ENCODE results near the gene GAB4.

Gene GAB4

DNA sequence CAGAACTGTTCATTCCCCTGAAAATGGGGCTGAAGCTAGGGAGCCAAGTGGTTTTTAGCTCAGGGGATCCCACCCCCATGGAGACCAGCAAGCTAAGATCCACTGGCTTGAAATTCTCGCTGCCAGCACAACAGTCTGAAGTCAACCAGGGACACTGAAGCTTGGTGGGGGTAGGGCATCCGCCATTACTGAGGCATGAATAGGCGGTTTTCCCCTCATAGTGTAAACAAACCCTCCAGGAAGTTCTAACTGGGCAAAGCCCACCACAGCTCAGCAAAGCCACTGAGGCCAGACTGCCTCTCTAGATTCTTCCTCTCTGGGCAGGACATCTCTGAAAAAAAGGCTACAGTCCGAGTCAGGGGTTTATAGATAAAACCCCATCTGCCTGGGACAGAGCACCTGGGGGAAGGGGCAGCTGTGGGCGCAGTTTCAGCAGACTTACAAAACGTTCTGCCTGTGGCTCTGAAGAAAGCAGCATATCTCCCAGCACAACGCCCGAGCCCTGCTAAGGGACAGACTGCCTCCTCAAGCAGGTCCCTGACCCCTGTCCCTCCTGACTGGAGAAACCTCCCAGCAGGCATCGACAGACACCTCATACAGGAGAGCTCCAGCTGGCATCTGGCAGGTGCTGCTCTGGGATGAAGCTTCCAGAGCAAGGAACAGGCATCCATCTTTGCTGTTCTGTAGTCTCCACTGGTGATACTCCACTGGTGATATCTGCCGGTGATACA, 32.7 kb downstream of the GAB4 start:
- no peak for DNase-seq

DNA sequence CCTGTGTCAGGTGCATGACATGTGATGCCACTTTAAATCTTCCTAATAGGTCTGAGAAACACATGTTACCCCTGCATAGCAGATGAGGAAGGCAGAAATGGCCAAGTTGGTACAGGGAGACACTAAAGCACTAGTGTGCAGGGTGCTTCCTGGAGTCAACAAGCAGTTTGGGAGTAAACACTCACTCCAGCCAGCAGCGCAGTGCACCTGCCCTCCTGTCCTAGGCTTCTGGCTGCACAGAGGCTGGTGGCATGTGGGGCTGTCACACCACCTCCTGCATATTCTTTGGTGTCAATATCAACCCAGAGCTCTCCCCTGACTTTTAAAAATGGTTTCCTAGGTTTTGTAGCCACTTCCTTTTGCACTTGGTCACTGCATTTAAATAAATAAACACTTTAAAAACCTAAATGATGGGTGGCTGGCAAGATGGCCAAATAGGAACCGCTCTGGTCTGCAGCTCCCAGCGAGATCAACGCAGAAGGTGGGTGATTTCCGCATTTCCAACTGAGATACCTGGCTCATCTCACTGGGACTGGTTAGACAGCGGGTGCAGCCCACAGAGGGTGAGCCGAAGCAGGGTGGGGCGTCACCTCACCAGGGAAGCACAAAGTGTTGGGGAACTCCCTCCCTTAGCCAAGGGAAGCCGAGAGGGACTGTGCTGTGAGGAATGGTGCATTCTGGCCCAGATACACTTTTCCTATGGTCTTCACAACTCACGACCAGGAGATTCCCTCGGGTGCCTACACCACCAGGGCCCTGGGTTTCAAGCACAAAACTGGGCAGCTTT, 33.5 kb downstream of the GAB4 start:
- DNase-seq: no peak

DNA sequence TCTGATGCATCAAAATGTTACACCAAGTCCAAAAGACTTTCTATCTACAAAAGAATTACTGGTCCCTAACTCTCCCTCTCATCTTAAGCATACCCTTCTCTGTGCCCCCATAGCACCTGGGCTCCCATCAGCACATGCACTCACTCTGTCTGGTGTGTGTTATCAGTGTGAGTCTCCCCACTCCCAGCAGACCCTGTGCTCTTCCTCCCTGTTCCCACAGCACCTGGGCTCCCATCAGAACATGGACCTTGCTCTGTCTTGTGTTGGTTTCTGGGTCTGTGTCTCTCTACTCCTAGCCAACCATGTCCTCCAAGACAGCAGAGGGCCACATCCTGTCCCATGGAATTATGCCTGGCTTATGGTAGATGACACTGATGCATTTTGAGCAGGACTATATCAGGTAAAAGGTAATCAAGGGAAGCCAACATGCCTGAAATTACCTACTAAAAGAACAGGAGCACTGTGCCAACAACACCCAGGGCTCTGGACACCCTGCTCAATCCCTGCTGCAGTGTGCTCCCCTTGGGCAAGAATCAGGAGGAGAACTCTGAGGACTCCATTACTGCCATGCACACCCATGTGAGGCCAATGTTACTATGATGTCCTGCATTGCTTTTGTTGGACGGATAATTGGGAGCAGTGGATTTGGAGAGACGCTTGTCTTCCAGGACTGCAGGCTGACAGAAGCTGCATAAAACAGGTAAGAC, 34.3 kb downstream of the GAB4 start:
- no peak for DNase-seq

DNA sequence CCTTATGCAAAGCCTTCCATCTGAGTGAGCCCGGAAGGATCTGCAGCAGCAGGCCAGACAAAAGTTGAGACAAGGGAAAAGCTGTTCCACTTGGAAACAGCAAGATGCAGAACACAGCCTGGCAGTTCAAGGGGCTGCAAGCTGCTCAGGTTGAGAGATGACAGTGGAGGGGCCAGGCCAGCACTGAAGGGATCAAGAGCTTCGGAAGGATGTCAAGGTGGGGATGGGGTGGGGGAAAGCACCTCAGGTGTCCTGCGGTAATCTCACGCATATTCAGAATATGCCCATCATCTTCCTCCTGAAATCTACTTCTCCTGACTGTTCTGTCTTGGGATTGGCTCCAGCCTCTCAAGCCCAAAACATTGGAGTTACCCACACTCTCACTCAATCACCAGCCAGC, 35.7 kb downstream of the GAB4 start:
- no peak for DNase-seq

DNA sequence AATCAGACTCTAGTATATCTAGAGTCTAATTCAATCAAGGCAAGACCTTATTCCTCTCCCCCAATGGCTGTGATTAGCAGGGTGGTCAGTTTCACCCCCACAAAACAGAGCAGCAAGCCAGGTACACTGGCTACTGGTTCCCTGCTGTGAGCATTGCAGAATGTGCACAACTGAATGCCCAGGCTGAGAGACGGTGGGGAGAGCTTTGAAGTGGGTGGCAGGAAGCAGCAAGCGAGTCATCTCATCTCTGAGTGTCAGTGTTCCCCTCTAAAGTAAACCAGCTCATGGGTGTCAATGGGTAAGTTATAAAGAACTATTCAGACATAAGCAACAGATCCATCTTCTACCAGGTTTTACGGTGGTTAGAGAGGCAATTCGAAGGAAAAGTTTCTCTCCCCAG, 37.6 kb downstream of the GAB4 start:
- no peak for DNase-seq

DNA sequence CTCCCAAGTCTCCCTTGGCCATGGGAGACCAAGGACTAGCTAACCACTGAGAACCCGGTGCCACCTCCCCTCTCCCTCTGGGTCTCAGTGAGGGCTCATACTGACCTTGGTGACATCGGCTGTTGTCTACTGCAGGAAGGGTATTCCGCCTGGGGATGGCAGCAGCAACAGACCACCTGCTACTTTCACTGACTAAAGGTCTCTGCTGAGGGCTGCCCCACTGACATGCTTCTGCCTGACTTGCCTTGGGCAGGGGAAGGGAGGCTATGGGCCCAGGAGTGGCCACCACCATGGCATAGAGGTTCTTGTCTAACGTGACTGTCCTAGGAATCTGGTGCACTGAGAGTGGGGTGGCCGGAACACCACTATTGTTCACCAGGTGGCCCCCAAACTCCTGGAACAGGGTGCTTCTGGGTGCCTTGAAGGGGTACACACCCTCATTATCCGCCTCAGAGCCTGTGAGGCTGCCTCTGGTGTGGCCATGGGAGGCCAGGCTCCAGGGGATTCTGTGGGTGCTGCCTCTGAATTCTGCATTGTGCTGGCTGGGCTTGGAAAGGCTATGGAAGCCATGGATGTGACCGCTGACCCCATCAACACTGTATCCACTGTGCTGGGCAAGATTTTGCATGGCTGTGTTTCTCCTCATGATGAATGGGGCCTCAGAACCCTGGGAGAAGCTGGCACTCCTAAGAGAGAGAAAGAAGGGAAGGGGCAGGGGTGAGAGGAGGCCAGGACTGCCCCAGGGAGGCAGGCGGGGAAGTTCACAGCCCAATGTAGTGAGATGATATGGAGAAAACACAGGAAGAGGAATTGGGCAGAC, 38.3 kb downstream of the GAB4 start:
- DNase-seq: no peak

DNA sequence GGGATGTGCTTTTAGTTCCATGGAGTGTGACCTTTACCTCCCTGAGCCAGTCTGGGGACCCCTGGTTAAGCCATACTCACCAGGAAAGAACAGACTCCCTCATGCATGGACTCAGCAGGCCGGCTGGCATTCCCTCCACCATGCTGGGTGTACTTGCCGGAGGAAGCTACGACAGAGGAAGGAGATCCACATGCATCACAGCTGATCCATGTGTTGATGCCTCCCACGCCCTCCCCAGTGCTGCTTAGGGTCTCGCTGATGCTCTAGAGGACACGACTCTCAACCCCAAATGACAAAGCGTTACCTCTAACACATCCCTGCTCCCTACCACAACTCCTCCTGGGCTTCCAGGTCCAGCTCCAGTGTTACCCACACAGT, 39.8 kb downstream of the GAB4 start:
- no peak for DNase-seq

DNA sequence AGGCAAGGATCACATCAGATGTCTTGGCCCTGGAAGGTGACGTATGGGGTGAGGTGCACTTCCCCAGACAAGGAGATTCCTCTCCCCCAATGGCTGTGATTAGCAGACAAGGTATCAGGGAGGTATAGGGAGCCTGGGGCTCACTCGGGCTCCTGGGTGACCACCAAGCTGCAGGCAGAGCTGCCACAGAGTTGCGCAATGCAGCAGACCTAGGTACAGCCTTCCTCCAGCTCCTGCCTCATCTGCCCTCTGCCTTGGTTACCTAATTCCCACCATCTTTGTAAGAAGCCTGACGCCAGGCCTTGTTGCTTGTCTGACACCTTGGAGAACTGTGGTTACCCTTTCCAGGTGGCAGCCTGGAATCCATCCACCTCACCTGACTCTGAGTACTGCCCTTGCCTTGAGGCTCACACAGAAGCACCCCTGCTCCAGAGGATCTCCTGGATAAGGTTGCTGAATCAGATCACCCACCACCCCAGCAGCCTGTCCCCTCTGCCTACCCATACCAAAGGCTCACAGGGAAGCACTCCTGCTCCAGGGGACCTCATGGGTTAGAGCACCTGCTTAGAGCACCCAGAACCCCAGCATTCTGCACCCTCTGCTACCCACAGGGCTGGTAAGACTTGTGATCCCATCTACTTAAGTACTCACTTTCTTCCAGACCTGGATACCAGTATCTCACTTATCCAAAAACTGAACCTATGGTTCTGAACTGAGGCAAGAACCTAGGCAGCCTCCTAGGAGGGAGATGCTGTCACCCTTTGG, 40.4 kb downstream of the GAB4 start:
- DNase-seq: no peak

DNA sequence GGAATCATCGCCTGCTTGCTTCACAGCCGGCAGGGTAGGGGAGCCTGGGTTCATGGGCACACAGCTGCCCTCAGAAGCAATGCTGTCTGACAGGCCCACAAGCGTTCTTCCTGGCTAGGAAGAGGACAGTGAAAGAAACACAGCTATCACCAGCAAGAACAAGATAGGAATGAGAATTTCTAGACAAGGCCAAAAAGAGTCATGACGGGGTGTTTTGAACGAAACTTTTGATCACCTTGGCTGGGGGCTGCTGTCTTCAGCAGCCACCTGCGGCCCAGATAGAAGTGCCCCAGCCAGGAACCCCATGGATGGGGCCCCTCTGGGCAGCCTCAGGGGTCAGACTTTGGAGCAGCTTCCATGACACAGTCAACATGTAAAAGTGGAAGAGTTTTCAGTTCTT, 41.8 kb downstream of the GAB4 start:
- no peak for DNase-seq

DNA sequence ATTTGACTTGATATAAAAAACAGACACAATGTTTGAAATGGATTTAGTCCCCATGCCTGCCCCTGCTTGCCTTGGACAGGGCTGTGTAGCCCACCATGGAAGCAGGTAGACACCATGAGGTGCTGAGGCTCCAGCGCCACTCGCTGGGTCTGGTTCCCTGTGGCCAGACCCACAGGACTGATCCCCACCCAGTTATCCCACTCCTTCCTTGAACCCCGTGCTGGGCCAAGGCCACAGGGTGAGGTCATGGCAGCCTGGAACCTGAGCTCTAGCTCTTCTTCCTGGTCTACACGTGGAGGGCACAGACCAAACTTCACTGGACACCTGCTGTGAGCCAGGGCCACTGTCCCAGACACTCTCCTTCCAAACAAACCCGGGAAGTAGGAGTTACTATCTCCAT, 42.5 kb downstream of the GAB4 start:
- DNase-seq: no peak

DNA sequence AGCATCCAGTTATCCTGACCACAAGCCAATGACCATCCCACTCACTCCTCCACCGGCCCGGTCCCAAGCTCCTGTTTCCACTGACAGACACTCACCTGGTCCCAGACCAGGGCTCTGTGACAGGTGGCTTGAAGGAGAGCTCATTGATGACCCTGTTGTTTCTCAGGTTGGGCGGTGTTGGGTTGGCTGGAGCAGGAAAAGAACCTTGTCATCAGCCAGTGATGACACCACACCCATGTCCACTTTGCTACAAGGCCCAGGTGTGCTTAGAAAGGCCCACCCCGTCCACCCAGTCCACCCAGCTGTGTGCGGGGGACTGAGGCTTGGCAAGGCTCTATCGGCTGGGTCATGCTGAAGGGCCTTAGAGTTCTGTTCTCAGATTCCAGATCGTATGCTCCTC, 42.9 kb downstream of the GAB4 start:
- DNase-seq: no peak

DNA sequence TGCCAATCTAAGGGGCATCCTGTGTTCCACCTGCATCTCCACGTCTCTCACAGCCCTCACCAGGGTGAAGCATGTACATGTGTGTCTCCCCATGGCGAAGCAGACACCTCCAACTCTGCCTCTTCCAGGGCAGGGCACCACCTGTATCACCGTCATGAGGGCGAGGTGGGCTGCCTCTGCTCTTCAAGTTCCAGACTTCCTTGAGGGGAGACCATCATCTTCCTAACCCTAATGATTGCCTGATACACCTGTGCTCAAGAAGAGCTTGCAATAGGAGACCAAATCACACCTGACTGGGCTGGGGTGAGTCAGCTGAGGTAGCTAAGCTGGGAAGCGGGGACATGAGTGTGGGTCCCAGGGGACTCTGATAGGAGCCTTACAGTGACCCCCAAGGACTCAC, 43.7 kb downstream of the GAB4 start:
- DNase-seq: no peak

DNA sequence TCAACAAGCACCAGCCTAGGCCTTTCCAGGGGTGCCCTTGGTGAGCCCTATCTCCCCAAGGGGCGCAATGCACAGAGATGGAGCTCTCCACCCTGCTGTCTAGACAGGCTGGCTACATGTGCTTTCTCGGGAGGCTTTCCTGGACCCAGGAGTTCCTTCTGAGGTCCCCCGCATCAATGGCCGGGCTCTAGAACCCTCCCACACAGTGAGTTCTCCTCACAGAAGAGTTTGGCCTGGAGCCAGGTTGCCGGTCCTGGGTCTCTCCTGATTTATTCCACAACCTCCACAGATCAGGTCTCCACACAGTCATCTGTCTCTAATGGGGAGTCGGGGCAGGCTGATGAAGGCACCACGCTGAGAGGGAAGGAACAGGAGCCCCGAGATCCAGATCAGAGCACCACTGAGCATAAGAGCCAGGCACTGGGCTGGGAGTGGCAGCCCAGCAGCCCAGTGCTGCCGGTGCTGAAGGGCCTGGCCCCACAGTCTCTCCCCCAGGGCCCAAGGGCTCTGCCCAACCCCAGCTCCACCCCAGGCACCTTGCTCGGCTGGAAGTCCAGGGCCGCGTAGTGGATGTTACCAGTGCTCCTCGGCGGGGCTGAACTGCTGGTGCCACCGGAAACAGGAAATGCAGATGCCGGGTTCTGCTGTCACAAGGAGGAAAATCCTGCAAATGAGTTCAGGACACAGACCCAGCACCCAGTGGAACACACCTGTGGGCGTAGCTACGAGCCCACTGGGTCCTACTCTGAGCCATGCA, 44.7 kb downstream of the GAB4 start:
- no peak for DNase-seq

DNA sequence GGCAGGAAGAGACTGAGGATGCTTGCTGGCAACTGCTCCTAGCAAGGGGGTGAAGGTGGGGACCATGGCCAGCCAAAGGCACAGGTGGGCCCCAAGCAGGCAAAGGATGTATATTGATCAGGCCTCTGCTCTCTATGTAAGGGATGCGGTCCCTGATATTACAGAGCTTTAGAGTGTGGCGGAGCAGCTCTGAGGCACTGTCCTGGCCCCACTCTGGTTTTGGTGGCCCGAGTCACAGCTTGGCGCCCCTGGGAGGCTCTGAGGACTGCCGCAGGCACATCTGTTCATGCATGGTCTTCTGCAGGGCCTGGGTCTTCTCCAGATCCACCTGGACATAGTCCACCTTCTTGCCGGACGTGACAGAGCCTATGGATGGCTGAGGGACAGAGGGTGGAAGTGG, 45.5 kb downstream of the GAB4 start:
- DNase-seq: no peak

DNA sequence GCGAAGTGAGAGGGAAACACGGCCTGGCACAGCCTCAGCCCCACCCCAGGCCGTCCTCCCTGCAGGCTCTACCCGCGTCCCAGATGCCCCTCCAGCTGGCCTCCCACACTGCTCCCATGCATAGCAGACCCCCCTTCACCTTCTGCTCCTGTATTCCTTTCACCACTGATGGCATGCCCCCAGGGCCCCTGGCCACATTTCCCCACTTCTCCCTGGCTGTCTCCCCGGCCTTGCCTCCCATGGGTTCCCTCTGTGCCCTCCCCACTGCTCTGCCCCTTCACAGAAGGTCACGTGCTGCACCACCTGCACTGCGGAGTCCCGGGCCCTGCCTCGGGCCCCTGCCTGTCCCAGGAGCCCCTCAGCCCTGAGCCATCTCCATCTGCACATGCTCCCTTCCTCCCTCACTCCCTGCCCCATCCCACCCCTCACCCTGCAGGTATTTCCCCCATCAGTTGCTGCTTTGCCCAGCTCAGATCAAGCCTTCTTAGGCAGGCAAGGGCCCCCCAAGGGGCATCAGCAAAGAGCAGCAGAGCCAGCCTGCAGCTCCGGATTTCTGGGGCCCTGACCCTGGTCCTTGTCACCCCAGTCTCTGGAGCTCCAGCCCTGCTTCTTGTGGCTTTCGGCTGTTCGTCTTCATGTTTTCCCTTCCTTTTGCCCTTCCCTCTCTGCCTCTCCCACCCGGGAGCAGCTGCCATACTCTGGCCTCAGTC, 46.4 kb downstream of the GAB4 start:
- no peak for DNase-seq

DNA sequence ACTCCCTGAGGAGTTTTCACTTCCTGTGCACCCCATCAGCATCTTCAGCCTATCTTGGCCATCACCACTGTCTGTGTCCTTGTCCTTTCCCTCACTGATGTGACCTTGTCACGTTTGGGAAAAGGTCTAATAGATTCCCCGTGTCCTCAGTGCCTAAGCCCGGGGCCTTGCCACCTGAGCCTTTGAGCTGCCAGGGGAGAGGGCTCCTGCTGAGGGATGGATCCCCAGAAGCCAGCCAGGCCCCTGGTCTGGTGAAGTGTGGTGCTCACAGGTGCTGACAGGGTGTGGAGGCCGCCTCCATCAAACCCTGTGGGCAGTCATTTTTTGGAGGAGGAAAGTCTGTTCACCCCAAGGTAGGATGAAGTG, 47.2 kb downstream of the GAB4 start:
- no peak for DNase-seq

DNA sequence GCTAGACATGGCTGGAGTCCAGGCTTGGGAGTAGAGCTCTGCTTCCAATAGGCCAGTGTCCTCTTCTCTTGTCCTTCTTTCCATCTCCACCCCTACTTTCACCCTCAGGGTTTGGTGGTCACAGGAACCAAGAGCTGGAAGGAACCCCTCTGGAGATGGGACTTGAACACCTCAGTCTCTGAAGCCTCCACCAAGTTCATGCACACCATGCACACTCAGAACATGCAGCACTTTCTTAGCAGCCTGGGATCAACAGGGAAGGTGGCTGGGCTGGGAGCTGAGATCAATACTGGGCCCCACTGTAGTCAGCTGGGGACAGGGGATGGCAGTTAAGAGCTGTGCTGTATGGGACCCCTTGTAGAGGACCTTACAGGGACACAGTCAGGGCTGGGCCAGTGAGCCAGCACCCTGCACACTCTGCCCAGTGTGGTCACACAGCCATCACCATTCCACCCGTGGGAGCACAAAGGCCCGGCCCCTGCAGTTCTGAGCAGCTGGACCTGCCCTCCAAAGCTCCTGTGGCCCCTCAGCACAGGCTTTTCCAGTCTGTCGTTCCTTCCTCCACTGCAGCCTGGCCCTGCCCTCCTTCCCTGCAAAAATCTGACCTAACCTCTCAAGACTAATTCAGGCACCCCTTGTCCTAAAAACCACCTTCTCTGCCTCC, 47.7 kb downstream of the GAB4 start:
- DNase-seq: no peak

DNA sequence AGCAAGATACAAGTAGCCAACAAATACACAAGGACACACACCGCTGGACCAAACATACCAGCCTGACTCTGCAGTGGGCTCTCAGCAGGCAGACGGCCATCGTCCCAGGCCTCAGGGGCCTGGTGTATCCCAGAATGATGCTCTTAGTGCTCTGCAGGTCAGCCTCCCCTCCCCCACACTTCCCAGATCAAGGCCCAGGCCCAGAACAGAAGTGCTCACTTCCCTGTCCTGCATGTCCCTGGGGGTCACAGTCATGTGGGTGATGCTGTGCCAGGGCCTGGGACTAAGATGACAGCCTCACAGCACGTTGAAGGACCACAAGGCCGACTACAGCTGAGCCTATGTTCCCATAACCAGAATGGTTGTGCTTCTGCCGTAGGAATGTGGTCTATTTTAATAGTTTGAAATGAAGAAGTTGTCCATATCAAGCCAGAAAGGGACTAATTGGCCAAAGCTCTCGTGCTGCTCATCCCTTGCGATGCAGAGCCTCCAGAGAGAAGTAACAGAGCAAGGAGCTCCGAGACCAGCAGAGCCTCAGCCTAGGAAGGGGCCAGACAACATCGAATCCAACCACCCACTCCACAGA, 48.6 kb downstream of the GAB4 start:
- no peak for DNase-seq

DNA sequence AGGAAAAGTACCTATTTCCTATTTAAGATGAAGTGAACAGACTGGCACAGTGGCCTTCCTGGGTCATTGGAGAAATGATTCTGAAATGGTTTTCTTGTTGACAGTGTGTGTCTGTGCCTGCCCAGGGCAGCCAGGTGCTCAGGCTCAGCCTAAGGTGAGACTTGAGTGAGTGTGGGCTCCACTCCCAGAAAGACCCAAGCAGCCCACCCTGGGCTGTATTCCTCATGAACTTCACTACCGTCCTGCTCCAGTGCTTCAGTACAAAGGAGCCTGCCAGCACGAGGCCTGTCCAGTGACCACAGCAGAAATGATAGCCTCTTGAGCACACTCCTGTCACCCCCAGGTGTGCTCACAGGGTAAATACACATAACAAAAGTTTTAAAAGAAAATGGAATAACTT, 49.5 kb downstream of the GAB4 start:
- DNase-seq: no peak

DNA sequence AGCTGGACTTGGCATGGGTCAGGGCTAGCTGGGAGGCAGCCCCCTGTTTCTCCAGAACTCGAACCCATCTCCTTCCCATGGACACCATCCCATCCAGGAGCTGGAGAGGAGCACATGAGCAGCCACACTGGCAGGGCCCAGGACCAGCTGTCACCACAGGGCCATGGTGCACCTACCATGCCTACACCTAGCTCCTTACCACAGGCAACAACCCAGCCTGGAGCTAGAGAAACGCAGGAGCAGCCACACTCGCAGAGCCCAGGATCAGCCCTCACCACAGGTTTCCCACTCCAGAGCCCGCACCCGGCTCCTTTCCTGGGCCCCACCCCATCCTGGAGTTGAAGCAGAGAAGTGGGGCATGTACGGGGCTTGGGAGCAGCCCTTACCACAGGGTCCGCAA, 50.2 kb downstream of the GAB4 start:
- DNase-seq: no peak
